CD14-positive monocyte (primary cell): Measurements from ENCODE around the gene HOXA7. TPM values are rescaled to one million over a fixed set of nuclear protein-coding genes. Genes with fewer than 3 reads are reported as not detected.

Experiments used
- DNase-seq, 3 donors: peaks; one replicate each; pipeline ENCODE4 v3.0.0-alpha.2; 2011 to 2022
- H2AFZ ChIP-seq: 2 replicates; pipeline ENCODE4 v1.6.0; 2012; ENCODE audit warnings: mild to moderate bottlenecking, low read depth, low read length, inconsistent platforms; ENCODE audit not compliant: insufficient read depth, poor library complexity, severe bottlenecking
- H3K27ac ChIP-seq, 2 donors: 1 replicate in 1 of 2; 2 replicates in 1 of 2; pipeline ENCODE4 v1.5.1; 2012 to 2013; ENCODE audit warnings: low read length in 2 of 2, control low read depth in 1 of 2, inconsistent platforms in 1 of 2, low read depth in 1 of 2, mild to moderate bottlenecking in 1 of 2
- H3K27me3 ChIP-seq, 2 donors: one replicate each; pipeline versions ENCODE4 v1.6.0 to v1.6.1; 2011 to 2013; ENCODE audit warnings: low read length in 2 of 2; ENCODE audit not compliant: control insufficient read depth in 2 of 2, insufficient read depth in 2 of 2
- H3K36me3 ChIP-seq, 2 donors: replicated peaks in 1 of 2; 1 replicate in 1 of 2; 2 replicates in 1 of 2; pipeline versions ENCODE4 v1.5.1 to v1.6.1; 2012 to 2013; ENCODE audit warnings: low read length in 2 of 2, control low read depth in 1 of 2, inconsistent platforms in 1 of 2, mild to moderate bottlenecking in 1 of 2; ENCODE audit not compliant: insufficient read depth in 2 of 2, control insufficient read depth in 1 of 2
- H3K4me1 ChIP-seq, 2 donors: 1 replicate in 1 of 2; 2 replicates in 1 of 2; pipeline versions ENCODE4 v1.5.1 to v1.6.1; 2012 to 2013; ENCODE audit warnings: low read length in 2 of 2, control low read depth in 1 of 2, inconsistent platforms in 1 of 2, mild to moderate bottlenecking in 1 of 2, moderate library complexity in 1 of 2; ENCODE audit not compliant: insufficient read depth in 2 of 2, control insufficient read depth in 1 of 2
- H3K4me2 ChIP-seq: replicated peaks from 2 replicates; pipeline ENCODE3; 2012; ENCODE audit warnings: low read length, moderate library complexity, mild to moderate bottlenecking; ENCODE audit not compliant: poor library complexity, severe bottlenecking; ENCODE audit errors: extremely low read depth
- H3K4me3 ChIP-seq, 3 experiments: fragments of 200-600 bp in 1 of 3; sonication (generic) in 1 of 3; replicated peaks in 1 of 3; 1 replicate in 2 of 3; 2 replicates in 1 of 3; pipeline ENCODE4 v1.5.1; 2011 to 2013; ENCODE audit warnings: low read length in 3 of 3, mild to moderate bottlenecking in 3 of 3, control low read depth in 2 of 3, low read depth in 2 of 3, inconsistent platforms in 1 of 3, moderate library complexity in 1 of 3
- H3K79me2 ChIP-seq: 2 replicates; pipeline ENCODE4 v1.6.0; 2012; ENCODE audit warnings: mild to moderate bottlenecking, control low read depth, inconsistent platforms, low read length, moderate library complexity; ENCODE audit not compliant: insufficient read depth
- H3K9ac ChIP-seq: 2 replicates; pipeline ENCODE4 v1.6.0; 2017; ENCODE audit warnings: low read length, mild to moderate bottlenecking; ENCODE audit not compliant: insufficient read depth, poor library complexity, severe bottlenecking
- H3K9me3 ChIP-seq, 2 donors: replicated peaks in 1 of 2; 1 replicate in 1 of 2; 2 replicates in 1 of 2; pipeline versions ENCODE4 v1.5.1 to v1.6.1; 2012 to 2013; ENCODE audit warnings: low read length in 2 of 2, control low read depth in 1 of 2; ENCODE audit not compliant: control insufficient read depth in 1 of 2, insufficient read depth in 1 of 2
- H4K20me1 ChIP-seq: 2 replicates; pipeline ENCODE4 v1.6.0; 2012; ENCODE audit warnings: mild to moderate bottlenecking, low read length, control low read depth, moderate library complexity; ENCODE audit not compliant: insufficient read depth
- H3K27ac Mint-ChIP-seq, 7 donors: one replicate each; pipeline ENCODE4 v1.8.0; 2020; ENCODE audit warnings: mild to moderate bottlenecking in 7 of 7, mixed read lengths in 7 of 7, moderate library complexity in 6 of 7, inconsistent platforms in 2 of 7
- H3K27me3 Mint-ChIP-seq, 3 donors: one replicate each; pipeline ENCODE4 v1.8.0; 2021 to 2022; ENCODE audit warnings: low read depth in 3 of 3, mild to moderate bottlenecking in 3 of 3, mixed read lengths in 3 of 3, moderate library complexity in 3 of 3, inconsistent platforms in 1 of 3
- H3K36me3 Mint-ChIP-seq, 2 donors: one replicate each; pipeline ENCODE4 v1.8.0; 2020; ENCODE audit warnings: mixed read lengths in 2 of 2, inconsistent platforms in 1 of 2, mild to moderate bottlenecking in 1 of 2
- H3K4me1 Mint-ChIP-seq: one replicate; pipeline ENCODE4 v1.8.0; 2020; ENCODE audit warnings: mild to moderate bottlenecking, mixed read lengths
- H3K4me3 Mint-ChIP-seq, 2 donors: one replicate each; pipeline ENCODE4 v1.8.0; 2020; ENCODE audit warnings: mild to moderate bottlenecking in 2 of 2, mixed read lengths in 2 of 2, moderate library complexity in 1 of 2
- H3K9me3 Mint-ChIP-seq, 7 donors: one replicate each; pipeline ENCODE4 v1.8.0; 2020 to 2022; ENCODE audit warnings: mixed read lengths in 7 of 7, mild to moderate bottlenecking in 6 of 7, moderate library complexity in 6 of 7, inconsistent platforms in 2 of 7
- WGBS: methylation state at CpG from one replicate; pipeline ENCODE4 v1.1.5; 2013; ENCODE audit warnings: missing lambda C conversion rate; ENCODE audit not compliant: insufficient coverage; 5-methylcytosine and 5-hydroxymethylcytosine counted together
- intact Hi-C, 2 donors: fragments of 100-400 bp; cut with micrococcal nuclease; formaldehyde crosslinking; loops; one replicate each; pipeline versions ENCODE4 v1.15.0 to v1.15.1; 2023
- polyA plus RNA-seq, 3 donors: library from polyadenylated mRNA; depleted of rRNA in 1 of 3; unstranded in 2 of 3; stranded (reverse) in 1 of 3; fragments of 300-500 nt in 2 of 3; fragments of >200 nt in 1 of 3; fragmentation: Illumina TruSeq in 2 of 3; gene quantifications; 1 replicate in 2 of 3; 2 replicates in 1 of 3; pipeline ENCODE4 v1.2.3, GENCODE V29; 2012 to 2021
- small RNA-seq: library from RNA; depleted of rRNA; stranded (forward); fragments of <200 nt; gene quantifications from one replicate; pipeline ENCODE3, GENCODE V24; 2012; ENCODE audit warnings: low read depth; ENCODE audit not compliant: insufficient read length
- TF ChIP-seq, protein P1 (sequence below): fragments of 200-600 bp; IDR thresholded peaks from one replicate; pipeline ENCODE4 v1.8.0; 2022; ENCODE audit warnings: antibody characterized with exemption, mild to moderate bottlenecking

Gene HOXA7
- polyA plus RNA-seq, 3 donors, result not detected

DNA sequence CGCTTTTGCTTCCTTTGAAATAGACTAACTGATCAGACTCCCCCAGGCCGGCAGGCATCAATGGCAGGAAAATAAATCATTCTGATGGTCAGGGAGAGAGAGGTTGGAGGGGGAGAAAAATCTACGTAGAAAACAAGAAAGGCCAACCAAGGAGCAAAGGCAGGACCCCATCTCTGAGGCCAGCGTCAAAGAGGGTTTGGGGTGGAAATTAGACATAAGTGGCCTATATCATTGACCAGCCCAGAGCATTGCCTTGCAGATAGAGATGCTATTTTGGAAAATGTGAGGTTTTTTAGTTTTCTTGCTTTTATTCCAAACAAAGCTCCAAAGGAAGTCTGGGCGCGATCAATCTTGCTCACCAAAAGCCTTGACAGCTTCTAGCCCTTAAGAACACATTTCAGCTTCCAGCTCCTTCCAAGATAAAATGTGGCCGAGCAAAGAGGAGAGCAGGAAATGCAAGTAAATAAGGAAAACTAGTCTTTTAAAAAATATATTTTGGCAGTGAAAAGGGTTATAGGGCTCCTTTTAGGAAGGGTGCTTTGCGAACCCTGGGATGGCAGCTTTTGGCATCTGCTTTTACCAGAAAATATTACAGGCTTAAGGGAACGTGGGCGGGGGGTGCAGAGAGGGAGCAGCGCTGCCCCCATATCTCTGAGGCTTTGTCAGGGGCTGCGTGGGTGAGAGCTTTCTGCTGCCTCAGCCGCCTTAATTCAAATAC lies 52.0 kb downstream of the HOXA7 start:
- H3K27me3 ChIP-seq, result peaks cover 43 to 69% of the 10 kb centered on the region in 2 donors
- H3K4me3 ChIP-seq, result no peak overlapping the region
- peaks cover 4 to 21% of the 10 kb centered on the region in 2 donors for H3K36me3 ChIP-seq
- H3K4me1 ChIP-seq, result peaks cover 12 to 15% of the 10 kb centered on the region in 2 donors
- intact Hi-C loops, result no loop called here
- H3K9me3 ChIP-seq, result peaks cover 4 to 18% of the 10 kb centered on the region in 2 donors
- peaks cover 0 to 32% (median 22%) of the 10 kb centered on the region in 7 donors for H3K9me3 Mint-ChIP-seq
- WGBS, result 95% methylated on average over 6 of the region's 13 CpGs
- no peaks in the 10 kb centered on the region for H3K79me2 ChIP-seq
- H3K9ac ChIP-seq, result no peak overlapping the region
- no peak overlapping the region for H3K27ac Mint-ChIP-seq
- peaks cover 33 to 34% of the 10 kb centered on the region in 2 donors for H3K36me3 Mint-ChIP-seq
- peak overlapping the region in 1 of 2 donors; percentile 73 for H3K4me3 Mint-ChIP-seq
- peaks cover 58 to 72% (median 65%) of the 10 kb centered on the region in 3 donors for H3K27me3 Mint-ChIP-seq
- no peak for DNase-seq
- peaks cover 57% of the 10 kb centered on the region for H4K20me1 ChIP-seq
- no peak overlapping the region for H3K27ac ChIP-seq
- no peak overlapping the region for H3K4me2 ChIP-seq
- no peak overlapping the region for H2AFZ ChIP-seq
- TF ChIP-seq, protein P1, sequence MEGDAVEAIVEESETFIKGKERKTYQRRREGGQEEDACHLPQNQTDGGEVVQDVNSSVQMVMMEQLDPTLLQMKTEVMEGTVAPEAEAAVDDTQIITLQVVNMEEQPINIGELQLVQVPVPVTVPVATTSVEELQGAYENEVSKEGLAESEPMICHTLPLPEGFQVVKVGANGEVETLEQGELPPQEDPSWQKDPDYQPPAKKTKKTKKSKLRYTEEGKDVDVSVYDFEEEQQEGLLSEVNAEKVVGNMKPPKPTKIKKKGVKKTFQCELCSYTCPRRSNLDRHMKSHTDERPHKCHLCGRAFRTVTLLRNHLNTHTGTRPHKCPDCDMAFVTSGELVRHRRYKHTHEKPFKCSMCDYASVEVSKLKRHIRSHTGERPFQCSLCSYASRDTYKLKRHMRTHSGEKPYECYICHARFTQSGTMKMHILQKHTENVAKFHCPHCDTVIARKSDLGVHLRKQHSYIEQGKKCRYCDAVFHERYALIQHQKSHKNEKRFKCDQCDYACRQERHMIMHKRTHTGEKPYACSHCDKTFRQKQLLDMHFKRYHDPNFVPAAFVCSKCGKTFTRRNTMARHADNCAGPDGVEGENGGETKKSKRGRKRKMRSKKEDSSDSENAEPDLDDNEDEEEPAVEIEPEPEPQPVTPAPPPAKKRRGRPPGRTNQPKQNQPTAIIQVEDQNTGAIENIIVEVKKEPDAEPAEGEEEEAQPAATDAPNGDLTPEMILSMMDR, result no peak
- peaks cover 26% of the 10 kb centered on the region for H3K4me1 Mint-ChIP-seq

Small RNA genes within 50 kb of the gene (small RNA-seq; reads per million reads assigned to genes)
- gene AC004080.5 (not detected), gene RF02140 (not detected), gene RF02141 (not detected)

Other genes with a start within 250 kb of the HOXA7 start
- gene HOXA1, start 60.7 kb downstream of the HOXA7 start, polyA plus RNA-seq, result under 1 TPM in 2 of 3 donors, not detected in 1; 0.11 to 0.37 TPM
- gene HOXA2, start 54.0 kb downstream of the HOXA7 start, polyA plus RNA-seq, result not detected
- gene HOXA4, start 25.9 kb downstream of the HOXA7 start, polyA plus RNA-seq, result under 1 TPM in 1 of 3 donors, not detected in 2; 0.48 TPM
- 1 to 10 TPM in 2 of 3 donors, under 1 TPM in 1; 0.85 to 3.0 (median 1.8) TPM for gene HOXA5, start 13.0 kb downstream of the HOXA7 start, polyA plus RNA-seq
- gene HOXA6, start 8.9 kb downstream of the HOXA7 start, polyA plus RNA-seq, result not detected
- not detected for gene HOXA3, start 4.1 kb downstream of the HOXA7 start, polyA plus RNA-seq
- 1 to 10 TPM in 2 of 3 donors, under 1 TPM in 1; 0.55 to 1.9 (median 1.2) TPM for gene HOXA9, start 8.9 kb upstream of the HOXA7 start, polyA plus RNA-seq
- gene HOXA10, start 17.6 kb upstream of the HOXA7 start, polyA plus RNA-seq, result 1 to 10 TPM in 1 of 3 donors, under 1 TPM in 2; 0.09 to 3.2 (median 0.33) TPM
- not detected for gene HOXA11, start 28.6 kb upstream of the HOXA7 start, polyA plus RNA-seq
- not detected for gene HOXA13, start 43.4 kb upstream of the HOXA7 start, polyA plus RNA-seq
- gene EVX1, start 86.1 kb upstream of the HOXA7 start, polyA plus RNA-seq, result not detected